ENCODE results near the gene AP5M1. TPM values are rescaled to one million over a fixed set of nuclear protein-coding genes. Genes with fewer than 3 reads are reported as not detected.

The AP5M1 gene
- total RNA-seq, 1 experiment from 2014 or later: 32.6 TPM

- DNase-seq (ENCODE audit: unreplicated experiment): no peak
- no peak for TF ChIP-seq CTCF (IDR thresholded peaks at IDR 0.05; ENCODE audit: unreplicated experiment)
- no TSS peak for BruUV-seq (replicated peaks)
- Mint-ChIP-seq H3K27me3 (ENCODE audit: insufficient read depth, unreplicated experiment) (no peaks in the 10 kb centered on the region), H3K36me3 (ENCODE audit: insufficient read depth, unreplicated experiment) (no peaks in the 10 kb centered on the region), H3K9me3 (ENCODE audit: unreplicated experiment) (peaks cover 7% of the 10 kb centered on the region), H3K27ac (ENCODE audit: low read depth, unreplicated experiment) (no peak overlapping the region), H3K4me3 (ENCODE audit: unreplicated experiment) (no peak overlapping the region), H3K4me1 (ENCODE audit: insufficient read depth, unreplicated experiment) (peaks cover 10% of the 10 kb centered on the region)
- ChIA-PET POLR2A (interaction anchor here (0.7 kb wide), 1 partner anchor 12 kb away, joined by 3 read pairs; no protein-coding TSS in a partner anchor), CTCF (interaction anchor here (0.6 to 1.2 kb wide), 4 partner anchors 10 to 237 kb away, joined by 3 read pairs; no protein-coding TSS in a partner anchor)
- intact Hi-C loops (cut with micrococcal nuclease): no loop called here
Measured at GRCh38 chr14:57345106-57345505, 76.3 kb downstream of the AP5M1 start.

- H3K27ac Mint-ChIP-seq (ENCODE audit: low read depth, unreplicated experiment): no peak overlapping the region
- BruUV-seq (replicated peaks): no TSS peak
- no peak for DNase-seq (ENCODE audit: unreplicated experiment)
- no peak overlapping the region for H3K4me3 Mint-ChIP-seq (ENCODE audit: unreplicated experiment)
- CTCF ChIA-PET: interaction anchor here (0.7 kb wide), 1 partner anchor 21 kb away, joined by 3 read pairs; no protein-coding TSS in a partner anchor
- POLR2A ChIA-PET: no interaction called here
- no peaks in the 10 kb centered on the region for H3K27me3 Mint-ChIP-seq (ENCODE audit: insufficient read depth, unreplicated experiment)
- no peaks in the 10 kb centered on the region for H3K36me3 Mint-ChIP-seq (ENCODE audit: insufficient read depth, unreplicated experiment)
- peaks cover 7% of the 10 kb centered on the region for H3K9me3 Mint-ChIP-seq (ENCODE audit: unreplicated experiment)
- peaks cover 10% of the 10 kb centered on the region for H3K4me1 Mint-ChIP-seq (ENCODE audit: insufficient read depth, unreplicated experiment)
- no peak for TF ChIP-seq CTCF (IDR thresholded peaks at IDR 0.05; ENCODE audit: unreplicated experiment)
- intact Hi-C loops (cut with micrococcal nuclease): no loop called here
Measured at GRCh38 chr14:57346741-57347140, 78.0 kb downstream of the AP5M1 start.

Other genes starting within 250 kb of the AP5M1 start
- gene EXOC5, start 66 bp upstream of the AP5M1 start, total RNA-seq (2022): 58.8 and 61.5 TPM in 2 replicates
- gene NAA30, start 121.6 kb downstream of the AP5M1 start, total RNA-seq (2022): 21.1 and 25.3 TPM in 2 replicates
- not detected in 2 replicates for gene CCDC198, start 224.9 kb downstream of the AP5M1 start, total RNA-seq (2022)

All from MCF 10A (cell line).